Vagina (tissue), 2 donors: ENCODE data around the gene WDSUB1. TPM values are rescaled to one million over a fixed set of nuclear protein-coding genes. Genes with fewer than 3 reads are reported as not detected.

ENCODE experiments used
- DNase-seq, 2 donors: peaks; one replicate each; pipeline ENCODE4 v3.0.0-alpha.2; 2017; ENCODE audit errors: extremely low spot score in 2 of 2
- H3K27ac ChIP-seq: fragments of 200-600 bp; sonication (generic); one replicate; pipeline ENCODE4 v1.5.1; 2019
- H3K27me3 ChIP-seq: fragments of 200-600 bp; sonication (generic); one replicate; pipeline ENCODE4 v1.5.1; 2019
- H3K36me3 ChIP-seq, 2 donors: fragments of 200-600 bp; sonication (generic); one replicate each; pipeline ENCODE4 v1.5.1; 2017 to 2019
- H3K4me1 ChIP-seq: fragments of 200-600 bp; sonication (generic); one replicate; pipeline ENCODE4 v1.5.1; 2019
- H3K4me3 ChIP-seq, 2 donors: fragments of 200-600 bp; sonication (generic); 1 replicate in 1 of 2; 2 replicates in 1 of 2; pipeline ENCODE4 v1.5.1; 2016 to 2019
- H3K9me3 ChIP-seq: fragments of 200-600 bp; sonication (generic); one replicate; pipeline ENCODE4 v1.5.1; 2019
- CTCF ChIP-seq, 3 experiments: fragments of 450-650 bp in 2 of 3; fragments of 200-600 bp in 1 of 3; sonication (generic) in 1 of 3; IDR thresholded peaks; one replicate each; pipeline ENCODE4 v1.5.1; 2017 to 2019; ENCODE audit warnings: antibody characterized with exemption in 3 of 3, mild to moderate bottlenecking in 2 of 3, moderate library complexity in 2 of 3
- POLR2A ChIP-seq, 2 donors: fragments of 450-650 bp; IDR thresholded peaks; one replicate each; pipeline ENCODE4 v1.6.1; 2017; ENCODE audit warnings: antibody characterized with exemption in 2 of 2, mild to moderate bottlenecking in 2 of 2, moderate library complexity in 2 of 2
- POLR2AphosphoS5 ChIP-seq, 2 donors: sonication (generic); formaldehyde crosslinking; IDR thresholded peaks; one replicate each; pipeline ENCODE4 v1.9.0; 2017; ENCODE audit warnings: antibody characterized with exemption in 2 of 2, mild to moderate bottlenecking in 2 of 2, low read depth in 1 of 2; ENCODE audit not compliant: insufficient read depth in 1 of 2
- intact Hi-C: fragments of 100-400 bp; cut with DNase I; formaldehyde crosslinking; loops from one replicate; pipeline ENCODE4 v1.15.1; 2023
- total RNA-seq: library from RNA; depleted of rRNA; stranded (reverse); fragments of >200 nt; gene quantifications from one replicate; pipeline ENCODE4 v1.2.3, GENCODE V29; 2016

Gene WDSUB1
- total RNA-seq, result 2.2 TPM

GRCh38 chr2:159285929-159286708 is at the start of gene WDSUB1:
Gene WDSUB1, minus strand, starts transcription at chr2:159286703. Its CDS starts 3,634 bp downstream, at chr2:159283069.
- no peaks in the 10 kb centered on the region for H3K36me3 ChIP-seq

GRCh38 chr2:159326569-159327255 is 40.2 kb upstream of the WDSUB1 start:
- H3K9me3 ChIP-seq, result no peaks in the 10 kb centered on the region
- no peak overlapping the region for H3K4me3 ChIP-seq
- H3K36me3 ChIP-seq, result peaks cover 0 to 50% of the 10 kb centered on the region in 2 donors
- H3K4me1 ChIP-seq, result no peaks in the 10 kb centered on the region
- no peaks in the 10 kb centered on the region for H3K27me3 ChIP-seq
- TF ChIP-seq POLR2AphosphoS5 (IDR thresholded peaks at IDR 0.05; ENCODE audit: insufficient read depth in 1 of 2, low read depth in 1 of 2) (no peak), POLR2A (IDR thresholded peaks at IDR 0.05) (no peak), CTCF (IDR thresholded peaks at IDR 0.05) (no peak)
- no peak overlapping the region for H3K27ac ChIP-seq
- intact Hi-C loops, result no loop called here
- no peak for DNase-seq

More at GRCh38 chr2:159285929-159286708, at the start of gene WDSUB1:
- Histone ChIP-seq H3K27me3 (no peaks in the 10 kb centered on the region), H3K9me3 (no peaks in the 10 kb centered on the region), H3K27ac (peak within 1 kb of the TSS; percentile 94), H3K4me1 (peaks cover 23% of the 10 kb centered on the region), H3K4me3 (peak within 1 kb of the TSS; percentile 78 to 96)
- intact Hi-C loops, result no loop called here
- no peak for DNase-seq
- TF ChIP-seq CTCF (IDR thresholded peaks at IDR 0.05), result no peak
- peak in 1 of 2 donors; percentile 20 for TF ChIP-seq POLR2AphosphoS5 (IDR thresholded peaks at IDR 0.05; ENCODE audit: insufficient read depth in 1 of 2, low read depth in 1 of 2)
- no peak for TF ChIP-seq POLR2A (IDR thresholded peaks at IDR 0.05)

GRCh38 chr2:159322419-159322818 is 35.9 kb upstream of the WDSUB1 start:
- no peaks in the 10 kb centered on the region for H3K4me1 ChIP-seq
- H3K36me3 ChIP-seq, result peaks cover 0 to 41% of the 10 kb centered on the region in 2 donors

GRCh38 chr2:159317392-159318088 is 31.0 kb upstream of the WDSUB1 start:
- H3K4me1 ChIP-seq, result no peaks in the 10 kb centered on the region
- no peaks in the 10 kb centered on the region for H3K9me3 ChIP-seq
- H3K27ac ChIP-seq, result no peak overlapping the region
- TF ChIP-seq POLR2A (IDR thresholded peaks at IDR 0.05) (no peak), CTCF (IDR thresholded peaks at IDR 0.05) (no peak), POLR2AphosphoS5 (IDR thresholded peaks at IDR 0.05; ENCODE audit: insufficient read depth in 1 of 2, low read depth in 1 of 2) (no peak)
- H3K36me3 ChIP-seq, result peaks cover 0 to 20% of the 10 kb centered on the region in 2 donors
- no peak overlapping the region for H3K4me3 ChIP-seq
- intact Hi-C loops, result no loop called here
- no peak for DNase-seq
- H3K27me3 ChIP-seq, result no peaks in the 10 kb centered on the region

More at GRCh38 chr2:159322419-159322818, 35.9 kb upstream of the WDSUB1 start:
- H3K27ac ChIP-seq, result no peak overlapping the region
- no peaks in the 10 kb centered on the region for H3K9me3 ChIP-seq
- H3K27me3 ChIP-seq, result no peaks in the 10 kb centered on the region
- TF ChIP-seq POLR2A (IDR thresholded peaks at IDR 0.05) (no peak), POLR2AphosphoS5 (IDR thresholded peaks at IDR 0.05; ENCODE audit: insufficient read depth in 1 of 2, low read depth in 1 of 2) (no peak), CTCF (IDR thresholded peaks at IDR 0.05) (no peak)
- intact Hi-C loops, result no loop called here
- no peak for DNase-seq
- H3K4me3 ChIP-seq, result no peak overlapping the region
